GM18520 (cell line): ENCODE results near the gene HSPG2.
A peak's percentile ranks its signal among the peaks of the same experiment; 100 is the strongest.
"Not testable (repeated sequence)": the region's sequence is repeated elsewhere in the genome, so short reads cannot be mapped to it uniquely, and the experiment has no call there.

Experiments used
- ATAC-seq: cut with Tn5 transposase; IDR thresholded peaks from one replicate; pipeline ENCODE4 v1.9.1; 2021; ENCODE audit not compliant: unreplicated experiment

Gene HSPG2

GRCh38 chr1:21813542-21813941, 123.6 kb downstream of the HSPG2 start:
- no peak for ATAC-seq

- ATAC-seq, result no peak
These were observed 125.2 kb downstream of the HSPG2 start, which contains the start of gene LDLRAD2 for GRCh38 chr1:21811875-21812305. Gene LDLRAD2, plus strand, starts transcription at chr1:21812265. Its CDS starts 187 bp downstream, at chr1:21812452.

- no peak for ATAC-seq
These were observed 132.6 kb downstream of the HSPG2 start for GRCh38 chr1:21804536-21804935.

- ATAC-seq, result no peak
These were observed 136.0 kb downstream of the HSPG2 start for GRCh38 chr1:21801100-21801499.

GRCh38 chr1:21799730-21800129, 137.4 kb downstream of the HSPG2 start:
- no peak for ATAC-seq

- ATAC-seq, result no peak
These were observed 142.0 kb downstream of the HSPG2 start for GRCh38 chr1:21795075-21795474.

GRCh38 chr1:21794656-21795055, 142.5 kb downstream of the HSPG2 start:
- ATAC-seq, result no peak

GRCh38 chr1:21793104-21793503, 144.0 kb downstream of the HSPG2 start:
- ATAC-seq, result no peak

- no peak for ATAC-seq
These were observed 150.5 kb downstream of the HSPG2 start for GRCh38 chr1:21786640-21787039.

GRCh38 chr1:21785764-21786163, 151.3 kb downstream of the HSPG2 start:
- not testable (repeated sequence) for ATAC-seq

GRCh38 chr1:21783679-21784603, 153.2 kb downstream of the HSPG2 start:
- ATAC-seq, result peak; percentile 33

- ATAC-seq, result peak; percentile 44
These were observed 154.0 kb downstream of the HSPG2 start, which contains the start of gene USP48 for GRCh38 chr1:21782868-21783678. Gene USP48, minus strand, starts transcription at chr1:21783149. Its CDS starts 192 bp downstream, at chr1:21782957.

- peak; percentile 6 for ATAC-seq
These were observed 154.7 kb downstream of the HSPG2 start for GRCh38 chr1:21782349-21782867.

- ATAC-seq, result peak; percentile 14
These were observed 155.2 kb downstream of the HSPG2 start for GRCh38 chr1:21781815-21782348.

- peak; percentile 31 for ATAC-seq
These were observed 157.2 kb downstream of the HSPG2 start for GRCh38 chr1:21779613-21780521.

GRCh38 chr1:21778405-21778727, 158.7 kb downstream of the HSPG2 start:
- no peak for ATAC-seq

- ATAC-seq, result not testable (repeated sequence)
These were observed 160.2 kb downstream of the HSPG2 start for GRCh38 chr1:21776925-21777324.

GRCh38 chr1:21775985-21776562, 161.0 kb downstream of the HSPG2 start:
- ATAC-seq, result no peak

- ATAC-seq, result no peak
These were observed 161.6 kb downstream of the HSPG2 start for GRCh38 chr1:21775550-21775914.
